Thyroid gland (tissue), 4 donors: ENCODE measurements around the gene SIPA1L3. TPM values are rescaled to one million over a fixed set of nuclear protein-coding genes. Genes with fewer than 3 reads are reported as not detected.

Experiments used
- DNase-seq, 2 donors: peaks; one replicate each; pipeline ENCODE4 v3.0.0-alpha.2; 2019
- H3K27ac ChIP-seq, 3 donors: fragments of 200-600 bp; sonication (generic); 1 replicate in 2 of 3; 2 replicates in 1 of 3; pipeline ENCODE4 v1.5.1; 2016 to 2019; ENCODE audit warnings: mild to moderate bottlenecking in 1 of 3, moderate library complexity in 1 of 3
- H3K27me3 ChIP-seq: fragments of 200-600 bp; sonication (generic); one replicate; pipeline ENCODE4 v1.5.1; 2019
- H3K36me3 ChIP-seq, 2 donors: fragments of 200-600 bp; sonication (generic); one replicate each; pipeline ENCODE4 v1.5.1; 2016 to 2019
- H3K4me1 ChIP-seq, 2 donors: fragments of 200-600 bp; sonication (generic); one replicate each; pipeline ENCODE4 v1.5.1; 2017 to 2019
- H3K4me3 ChIP-seq, 3 donors: fragments of 200-600 bp; sonication (generic); replicated peaks in 1 of 3; 1 replicate in 2 of 3; 2 replicates in 1 of 3; pipeline ENCODE4 v1.5.1; 2016; ENCODE audit warnings: mild to moderate bottlenecking in 1 of 3
- H3K9me3 ChIP-seq: fragments of 200-600 bp; sonication (generic); one replicate; pipeline ENCODE4 v1.5.1; 2017
- CTCF ChIP-seq, 6 experiments: fragments of 200-600 bp in 3 of 6; fragments of 450-650 bp in 3 of 6; sonication (generic) in 3 of 6; IDR thresholded peaks; one replicate each; pipeline ENCODE4 v1.5.1; 2016 to 2019; ENCODE audit warnings: antibody characterized with exemption in 6 of 6, mild to moderate bottlenecking in 2 of 6, inconsistent platforms in 1 of 6, moderate library complexity in 1 of 6
- POLR2A ChIP-seq, 2 donors: fragments of 450-650 bp; IDR thresholded peaks; one replicate each; pipeline ENCODE4 v1.6.1; 2017; ENCODE audit warnings: antibody characterized with exemption in 2 of 2, mild to moderate bottlenecking in 2 of 2, moderate library complexity in 1 of 2
- WGBS, 2 donors: methylation state at CpG; one replicate each; pipeline ENCODE4 v1.1.5; 2017; 5-methylcytosine and 5-hydroxymethylcytosine counted together
- intact Hi-C: fragments of 100-400 bp; cut with DNase I; formaldehyde crosslinking; loops from one replicate; pipeline ENCODE4 v1.15.1; 2023
- total RNA-seq, 4 donors: library from RNA; depleted of rRNA; stranded (reverse); fragments of >200 nt; gene quantifications; one replicate each; pipeline ENCODE4 v1.2.3, GENCODE V29; 2016

Gene SIPA1L3
- total RNA-seq, 4 donors from 2014 or later, result 39.4 to 130 (median 116) TPM

DNA sequence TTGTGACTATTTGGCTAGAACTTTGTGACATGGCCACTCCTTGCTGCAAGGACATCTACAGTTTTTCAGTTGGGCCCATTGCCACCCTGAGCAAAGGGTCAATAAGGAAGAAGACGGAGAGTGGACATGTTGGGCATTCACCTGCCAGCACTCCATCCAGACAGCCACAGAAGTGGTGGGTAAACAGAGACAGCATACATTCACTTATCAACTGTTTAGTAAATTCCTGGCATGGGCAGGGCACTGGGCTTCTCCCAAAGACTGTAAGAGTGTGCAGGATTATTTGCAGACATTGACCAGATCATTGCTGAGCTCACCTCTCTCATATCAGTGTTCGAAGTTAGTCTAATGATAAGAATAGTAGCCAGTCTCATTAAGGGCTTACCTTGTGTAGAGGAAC lies 29.2 kb downstream of the SIPA1L3 start:
- intact Hi-C loops, result no loop called here
- no peak for DNase-seq
- peaks cover 37 to 38% of the 10 kb centered on the region in 2 donors for H3K4me1 ChIP-seq
- no peaks in the 10 kb centered on the region for H3K36me3 ChIP-seq
- no peak for TF ChIP-seq POLR2A (IDR thresholded peaks at IDR 0.05)
- no peak for TF ChIP-seq CTCF (IDR thresholded peaks at IDR 0.05)
- no peaks in the 10 kb centered on the region for H3K9me3 ChIP-seq
- no peak overlapping the region for H3K4me3 ChIP-seq
- WGBS, 2 donors, result 92 to 100% methylated on average over 2 of the region's 2 CpGs
- H3K27me3 ChIP-seq, result no peaks in the 10 kb centered on the region
- H3K27ac ChIP-seq, result peak overlapping the region in 1 of 3 donors; percentile 13

GRCh38 chr19:37936886-37937285 lies 29.9 kb downstream of the SIPA1L3 start:
- no peak for DNase-seq
- H3K4me3 ChIP-seq, result no peak overlapping the region
- no peaks in the 10 kb centered on the region for H3K36me3 ChIP-seq
- 97% methylated on average over 2 of the region's 2 CpGs for WGBS, 2 donors
- H3K27me3 ChIP-seq, result no peaks in the 10 kb centered on the region
- H3K9me3 ChIP-seq, result no peaks in the 10 kb centered on the region
- H3K27ac ChIP-seq, result no peak overlapping the region
- intact Hi-C loops, result no loop called here
- H3K4me1 ChIP-seq, result peaks cover 29 to 31% of the 10 kb centered on the region in 2 donors
- no peak for TF ChIP-seq CTCF (IDR thresholded peaks at IDR 0.05)
- TF ChIP-seq POLR2A (IDR thresholded peaks at IDR 0.05), result no peak

DNA sequence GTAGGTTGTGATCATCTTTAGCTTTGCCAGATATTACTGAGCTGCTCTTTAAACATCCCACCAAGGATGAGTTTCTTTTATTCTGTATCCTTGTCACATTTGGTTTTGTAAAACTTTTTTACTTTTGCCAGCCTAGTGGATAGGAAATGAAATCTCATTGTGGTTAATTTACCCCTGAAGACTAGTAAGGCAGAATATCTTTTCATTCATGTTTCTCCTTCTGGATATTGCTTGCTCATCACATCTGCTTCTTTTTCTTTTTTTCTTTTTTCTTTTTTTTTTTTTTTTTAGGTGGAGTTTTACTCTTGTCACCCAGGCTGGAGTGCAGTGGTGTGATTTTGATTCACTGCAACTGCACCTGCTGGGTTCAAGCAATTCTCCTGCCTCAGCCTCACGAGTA lies 31.3 kb downstream of the SIPA1L3 start:
- peaks cover 18% of the 10 kb centered on the region in 2 donors for H3K4me1 ChIP-seq
- intact Hi-C loops, result no loop called here
- 78 to 100% methylated on average over 1 of the region's 1 CpG for WGBS, 2 donors
- H3K4me3 ChIP-seq, result no peak overlapping the region
- H3K36me3 ChIP-seq, result no peaks in the 10 kb centered on the region
- TF ChIP-seq POLR2A (IDR thresholded peaks at IDR 0.05) (no peak), CTCF (IDR thresholded peaks at IDR 0.05) (no peak)
- DNase-seq, result no peak
- H3K27me3 ChIP-seq, result no peaks in the 10 kb centered on the region
- H3K27ac ChIP-seq, result no peak overlapping the region
- H3K9me3 ChIP-seq, result no peaks in the 10 kb centered on the region

DNA sequence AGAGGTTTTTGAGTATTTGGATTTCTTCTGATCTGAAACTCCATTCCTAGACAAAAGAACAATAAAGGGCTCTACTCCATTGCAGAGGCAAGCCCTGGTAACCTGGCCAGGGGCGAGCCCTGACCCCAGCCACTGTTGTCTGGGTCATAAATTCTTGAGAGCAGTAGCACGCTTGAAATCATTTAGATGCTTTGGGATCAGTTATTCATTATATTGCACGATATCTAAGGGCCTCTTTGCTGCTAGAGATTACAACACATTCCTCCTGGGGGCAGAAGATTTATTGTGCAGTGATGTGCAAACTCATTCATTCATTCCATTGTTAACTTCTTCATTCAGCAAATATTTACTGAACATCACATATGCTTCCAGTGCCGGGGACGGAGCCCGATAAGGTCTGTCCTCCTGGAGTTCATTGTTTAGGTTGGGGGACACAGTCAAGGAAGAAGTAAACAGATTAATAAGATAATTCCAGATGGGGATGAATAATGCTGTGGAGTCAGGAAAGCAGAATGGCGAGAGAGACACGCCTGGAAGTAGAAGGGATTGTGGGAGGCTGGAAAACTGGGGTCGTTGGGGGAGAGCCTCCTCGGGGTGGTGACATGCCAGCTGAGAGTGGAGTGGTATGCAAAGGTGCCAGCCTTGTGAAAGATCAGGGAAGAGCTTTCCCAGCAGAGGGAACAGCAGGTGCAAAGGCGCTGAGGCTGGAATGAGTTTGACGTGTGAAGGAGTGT lies 34.9 kb downstream of the SIPA1L3 start:
- Histone ChIP-seq H3K4me3 (no peak overlapping the region), H3K36me3 (no peaks in the 10 kb centered on the region), H3K27ac (no peak overlapping the region), H3K27me3 (no peaks in the 10 kb centered on the region), H3K4me1 (no peaks in the 10 kb centered on the region), H3K9me3 (no peaks in the 10 kb centered on the region)
- no peak for DNase-seq
- 83 to 84% methylated on average over 12 of the region's 12 CpGs for WGBS, 2 donors
- intact Hi-C loops, result no loop called here
- no peak for TF ChIP-seq CTCF (IDR thresholded peaks at IDR 0.05)
- TF ChIP-seq POLR2A (IDR thresholded peaks at IDR 0.05), result no peak

DNA sequence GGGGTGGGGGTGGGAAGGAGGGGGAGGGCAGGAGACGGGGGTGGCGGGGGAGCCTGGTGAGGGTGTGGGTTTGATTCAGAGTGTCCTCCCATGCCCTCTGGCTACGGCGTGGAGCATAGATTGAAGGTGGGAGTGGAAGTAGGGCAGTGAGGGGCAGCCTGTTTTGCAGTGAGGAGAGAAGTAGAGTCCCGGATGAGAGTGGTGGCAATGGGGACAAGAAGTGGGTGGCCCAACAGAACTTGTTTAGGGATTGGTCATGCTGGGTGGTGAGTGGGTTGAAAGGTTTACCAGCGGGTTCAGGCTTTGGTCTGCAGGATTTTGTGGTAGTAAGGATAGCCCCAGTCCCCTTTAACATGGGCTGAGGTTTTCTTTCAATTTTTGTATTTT lies 35.5 kb downstream of the SIPA1L3 start:
- Histone ChIP-seq H3K9me3 (no peaks in the 10 kb centered on the region), H3K4me1 (no peaks in the 10 kb centered on the region), H3K36me3 (no peaks in the 10 kb centered on the region), H3K4me3 (no peak overlapping the region), H3K27me3 (no peaks in the 10 kb centered on the region), H3K27ac (no peak overlapping the region)
- 94 to 95% methylated on average over 6 of the region's 6 CpGs for WGBS, 2 donors
- DNase-seq, result no peak
- intact Hi-C loops, result no loop called here
- TF ChIP-seq CTCF (IDR thresholded peaks at IDR 0.05) (no peak), POLR2A (IDR thresholded peaks at IDR 0.05) (no peak)
